Lung (tissue), 12 donors: Measurements from ENCODE around the gene TXNRD1. TPM values are rescaled to one million over a fixed set of nuclear protein-coding genes. Genes with fewer than 3 reads are reported as not detected.

Experiments
- ATAC-seq: fragments of 200-7000 bp; cut with Tn5 transposase; one replicate; pipeline ENCODE4 v1.9.1; 2020; ENCODE audit warnings: moderate number of reproducible peaks; ENCODE audit not compliant: insufficient read depth, low FRiP score
- DNase-seq, 3 donors: peaks; one replicate each; pipeline ENCODE4 v3.0.0-alpha.2; 2013 to 2017
- H3K27ac ChIP-seq, 2 donors: one replicate each; pipeline ENCODE4 v1.5.1; 2013; ENCODE audit warnings: mild to moderate bottlenecking in 2 of 2, moderate library complexity in 2 of 2, control low read depth in 1 of 2, inconsistent platforms in 1 of 2, low read depth in 1 of 2, low read length in 1 of 2
- H3K27me3 ChIP-seq, 3 donors: one replicate each; pipeline ENCODE4 v1.5.1; 2013; ENCODE audit warnings: low read length in 2 of 3; ENCODE audit not compliant: control insufficient read depth in 3 of 3, insufficient read depth in 3 of 3
- H3K36me3 ChIP-seq, 4 donors: one replicate each; pipeline ENCODE4 v1.5.1; 2013; ENCODE audit warnings: low read length in 4 of 4, mild to moderate bottlenecking in 1 of 4, moderate library complexity in 1 of 4; ENCODE audit not compliant: control insufficient read depth in 4 of 4, insufficient read depth in 4 of 4
- H3K4me1 ChIP-seq, 5 donors: one replicate each; pipeline ENCODE4 v1.5.1; 2013; ENCODE audit warnings: low read length in 5 of 5, mild to moderate bottlenecking in 2 of 5, moderate library complexity in 1 of 5; ENCODE audit not compliant: control insufficient read depth in 5 of 5, insufficient read depth in 5 of 5
- H3K4me3 ChIP-seq: one replicate; pipeline ENCODE4 v1.5.1; 2013; ENCODE audit warnings: mild to moderate bottlenecking, control low read depth, moderate library complexity
- H3K9ac ChIP-seq, 2 donors: one replicate each; pipeline ENCODE4 v1.5.1; 2013; ENCODE audit warnings: low read length in 2 of 2, control low read depth in 1 of 2; ENCODE audit not compliant: insufficient read depth in 1 of 2
- H3K9me3 ChIP-seq, 4 donors: one replicate each; pipeline ENCODE4 v1.5.1; 2013; ENCODE audit warnings: low read length in 3 of 4, mild to moderate bottlenecking in 1 of 4, moderate library complexity in 1 of 4; ENCODE audit not compliant: control insufficient read depth in 4 of 4, insufficient read depth in 3 of 4
- CTCF ChIP-seq: IDR thresholded peaks from 2 replicates; pipeline ENCODE4 v1.5.1; 2012; ENCODE audit warnings: mild to moderate bottlenecking; ENCODE audit errors: control extremely low read depth, extremely low read depth
- WGBS, 2 donors: extraction: QIAGEN DNeasy Blood & Tissue Kit; methylation state at CpG; one replicate each; pipeline ENCODE4 v1.1.7; 2013; 5-methylcytosine and 5-hydroxymethylcytosine counted together
- polyA plus RNA-seq, 2 donors: library from polyadenylated mRNA; stranded (reverse); fragments of 200-250 nt; gene quantifications; one replicate each; pipeline ENCODE4 v1.2.1, GENCODE V29; 2013
- total RNA-seq, 2 donors: library from RNA; depleted of rRNA in 1 of 2; stranded (reverse); fragments of >200 nt in 1 of 2; gene quantifications; one replicate each; pipeline ENCODE4 v1.2.1, GENCODE V29; 2014 to 2021
- donor health status: control.
- donor health status: control.
- donor health status: Bipolar disorder and iron deficiency.
- donor health status: healthy.
- donor health status: DM: yes; HTN: yes; CAD: no.

TXNRD1 gene
- total and polyA plus RNA-seq, 4 donors: 74.2 to 166 (median 125) TPM

GRCh38 chr12:104250366-104251125 lies 35.0 kb downstream of the TXNRD1 start:
- no peak for TF ChIP-seq CTCF
- Histone ChIP-seq H3K9ac (no peak overlapping the region), H3K36me3 (no peaks in the 10 kb centered on the region), H3K27ac (no peak overlapping the region), H3K9me3 (no peaks in the 10 kb centered on the region), H3K4me1 (no peaks in the 10 kb centered on the region), H3K4me3 (no peak overlapping the region), H3K27me3 (no peaks in the 10 kb centered on the region)
- no peak for ATAC-seq
- no peak for DNase-seq
- whole genome bisulfite sequencing, 2 donors: 76 to 90% methylated on average over 2 of the region's 2 CpGs

- DNase-seq: no peak
- Histone ChIP-seq H3K27ac (no peak overlapping the region), H3K9ac (no peak overlapping the region), H3K27me3 (no peaks in the 10 kb centered on the region), H3K4me3 (no peak overlapping the region), H3K4me1 (no peaks in the 10 kb centered on the region), H3K36me3 (no peaks in the 10 kb centered on the region), H3K9me3 (no peaks in the 10 kb centered on the region)
- ATAC-seq: no peak
- TF ChIP-seq CTCF: no peak
Measured at GRCh38 chr12:104257913-104258472, 42.4 kb downstream of the TXNRD1 start.

GRCh38 chr12:104258476-104259067 lies 43.0 kb downstream of the TXNRD1 start:
- Histone ChIP-seq H3K27me3 (no peaks in the 10 kb centered on the region), H3K9ac (no peak overlapping the region), H3K27ac (no peak overlapping the region), H3K36me3 (no peaks in the 10 kb centered on the region), H3K4me1 (peaks cover 0 to 2% (median 0%) of the 10 kb centered on the region in 5 donors), H3K9me3 (no peaks in the 10 kb centered on the region), H3K4me3 (no peak overlapping the region)
- DNase-seq (no peak), ATAC-seq (no peak)
- 94 to 95% methylated on average over 2 of the region's 2 CpGs for WGBS, 2 donors
- TF ChIP-seq CTCF: no peak
